ENCODE data around the gene FLVCR1.
A peak's percentile ranks its signal among the peaks of the same experiment; 100 is the strongest.

The FLVCR1 gene

GRCh38 chr1:212916481-212917133 lies 58.5 kb downstream of the FLVCR1 start:
- peak in 1 of 2 donors; percentile 67 for DNase-seq

GRCh38 chr1:212917134-212917485 lies 59.0 kb downstream of the FLVCR1 start:
- no peak for DNase-seq

GRCh38 chr1:212917858-212918257 lies 59.8 kb downstream of the FLVCR1 start:
- DNase-seq: no peak

GRCh38 chr1:212918824-212919223 lies 60.7 kb downstream of the FLVCR1 start:
- DNase-seq: no peak

GRCh38 chr1:212920246-212920645 lies 62.2 kb downstream of the FLVCR1 start:
- no peak for DNase-seq

- no peak for DNase-seq
Measured at GRCh38 chr1:212920896-212921295, 62.8 kb downstream of the FLVCR1 start.

- no peak for DNase-seq
Measured at GRCh38 chr1:212922016-212922415, 63.9 kb downstream of the FLVCR1 start.

- DNase-seq: no peak
Measured at GRCh38 chr1:212926372-212926771, 68.3 kb downstream of the FLVCR1 start.

- DNase-seq: peak in 1 of 2 donors; percentile 25
Measured at GRCh38 chr1:212928323-212929291, 70.5 kb downstream of the FLVCR1 start.

- no peak for DNase-seq
Measured at GRCh38 chr1:212930986-212931678, 73.1 kb downstream of the FLVCR1 start.

GRCh38 chr1:212933815-212934471 lies 75.9 kb downstream of the FLVCR1 start:
- DNase-seq: no peak

GRCh38 chr1:212935387-212935981 lies 77.4 kb downstream of the FLVCR1 start:
- no peak for DNase-seq

GRCh38 chr1:212937034-212937433 lies 79.0 kb downstream of the FLVCR1 start:
- no peak for DNase-seq

GRCh38 chr1:212938846-212939245 lies 80.8 kb downstream of the FLVCR1 start:
- no peak for DNase-seq

- DNase-seq: no peak
Measured at GRCh38 chr1:212941452-212941851, 83.4 kb downstream of the FLVCR1 start.

GRCh38 chr1:212942679-212943392 lies 84.8 kb downstream of the FLVCR1 start:
- DNase-seq: no peak

GRCh38 chr1:212943393-212943710 lies 85.3 kb downstream of the FLVCR1 start:
- DNase-seq: no peak

GRCh38 chr1:212944229-212944901 lies 86.3 kb downstream of the FLVCR1 start:
- no peak for DNase-seq

GRCh38 chr1:212945056-212945455 lies 87.0 kb downstream of the FLVCR1 start:
- no peak for DNase-seq

GRCh38 chr1:212945463-212946160 lies 87.5 kb downstream of the FLVCR1 start:
- no peak for DNase-seq

GRCh38 chr1:212946872-212947271 lies 88.8 kb downstream of the FLVCR1 start:
- no peak for DNase-seq

Measured in bone marrow (tissue), 2 donors.